Measurements from ENCODE around the gene B4GALT1.

DNA sequence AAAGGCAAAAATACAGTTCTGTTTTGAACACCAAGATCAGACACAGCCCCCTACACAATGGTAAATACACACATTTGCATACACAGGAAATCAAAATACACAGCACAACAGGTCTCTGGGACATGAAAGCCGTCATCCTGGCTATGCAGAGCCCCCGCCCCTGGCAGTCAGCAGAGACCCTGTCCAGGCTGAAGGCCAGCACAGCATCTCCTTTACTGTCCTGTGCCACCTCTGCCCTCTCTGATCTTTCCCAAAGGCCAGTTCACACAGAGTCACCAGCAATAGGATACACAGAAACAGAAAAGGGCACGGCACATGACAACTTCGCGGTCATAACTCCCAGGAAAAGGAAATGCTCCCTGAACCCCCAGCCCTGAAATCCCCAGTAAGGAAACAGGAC is 56.5 kb downstream of the B4GALT1 start:
- TF ChIP-seq, protein P1, sequence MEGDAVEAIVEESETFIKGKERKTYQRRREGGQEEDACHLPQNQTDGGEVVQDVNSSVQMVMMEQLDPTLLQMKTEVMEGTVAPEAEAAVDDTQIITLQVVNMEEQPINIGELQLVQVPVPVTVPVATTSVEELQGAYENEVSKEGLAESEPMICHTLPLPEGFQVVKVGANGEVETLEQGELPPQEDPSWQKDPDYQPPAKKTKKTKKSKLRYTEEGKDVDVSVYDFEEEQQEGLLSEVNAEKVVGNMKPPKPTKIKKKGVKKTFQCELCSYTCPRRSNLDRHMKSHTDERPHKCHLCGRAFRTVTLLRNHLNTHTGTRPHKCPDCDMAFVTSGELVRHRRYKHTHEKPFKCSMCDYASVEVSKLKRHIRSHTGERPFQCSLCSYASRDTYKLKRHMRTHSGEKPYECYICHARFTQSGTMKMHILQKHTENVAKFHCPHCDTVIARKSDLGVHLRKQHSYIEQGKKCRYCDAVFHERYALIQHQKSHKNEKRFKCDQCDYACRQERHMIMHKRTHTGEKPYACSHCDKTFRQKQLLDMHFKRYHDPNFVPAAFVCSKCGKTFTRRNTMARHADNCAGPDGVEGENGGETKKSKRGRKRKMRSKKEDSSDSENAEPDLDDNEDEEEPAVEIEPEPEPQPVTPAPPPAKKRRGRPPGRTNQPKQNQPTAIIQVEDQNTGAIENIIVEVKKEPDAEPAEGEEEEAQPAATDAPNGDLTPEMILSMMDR (IDR thresholded peaks at IDR 0.05; ENCODE audit: low read length), result no peak
- no peak for TF ChIP-seq EZH2phosphoT487 (IDR thresholded peaks at IDR 0.05; ENCODE audit: low read length)
- TF ChIP-seq EZH2 (optimal IDR thresholded peaks at IDR 0.05; ENCODE audit: low read depth, low read length), result no peak
